Kidney (tissue), 14 donors: Measurements from ENCODE around the gene GLOD5. TPM values are rescaled to one million over a fixed set of nuclear protein-coding genes. Genes with fewer than 3 reads are reported as not detected.
"Not testable (repeated sequence)": the region's sequence is repeated elsewhere in the genome, so short reads cannot be mapped to it uniquely, and the experiment has no call there.

Source experiments
- DNase-seq, 5 donors: peaks; one replicate each; pipeline ENCODE4 v3.0.0-alpha.2; 2013 to 2020
- FAIRE-seq: peaks from 2 replicates; lab custom pipeline; 2012; peaks lifted over from hg19 to GRCh38; lab: Jason Lieb, UNC
- H3K27ac ChIP-seq, 2 donors: one replicate each; pipeline ENCODE4 v1.7.0; 2013; ENCODE audit warnings: low read depth in 2 of 2, low read length in 2 of 2, inconsistent platforms in 1 of 2
- H3K27me3 ChIP-seq: one replicate; pipeline ENCODE4 v1.7.1; 2013; ENCODE audit warnings: low read length, inconsistent platforms; ENCODE audit not compliant: control insufficient read depth, insufficient read depth
- H3K36me3 ChIP-seq, 3 donors: one replicate each; pipeline versions ENCODE4 v1.7.0 to v1.7.1; 2013; ENCODE audit warnings: low read length in 3 of 3, control low read depth in 1 of 3, inconsistent platforms in 1 of 3; ENCODE audit not compliant: insufficient read depth in 3 of 3, control insufficient read depth in 2 of 3
- H3K4me1 ChIP-seq, 3 donors: one replicate each; pipeline versions ENCODE4 v1.7.0 to v1.7.1; 2013; ENCODE audit warnings: low read length in 3 of 3, inconsistent platforms in 1 of 3, low read depth in 1 of 3; ENCODE audit not compliant: control insufficient read depth in 2 of 3, insufficient read depth in 2 of 3
- H3K4me3 ChIP-seq, 3 donors: one replicate each; pipeline versions ENCODE4 v1.7.0 to v1.8.1; 2013; ENCODE audit warnings: low read length in 3 of 3, control low read depth in 1 of 3, inconsistent platforms in 1 of 3
- H3K9ac ChIP-seq, 3 donors: one replicate each; pipeline versions ENCODE4 v1.7.0 to v1.7.1; 2013; ENCODE audit warnings: low read length in 3 of 3, control low read depth in 1 of 3, inconsistent platforms in 1 of 3
- H3K9me3 ChIP-seq, 3 donors: one replicate each; pipeline versions ENCODE4 v1.7.0 to v1.7.1; 2013; ENCODE audit warnings: low read length in 3 of 3, control low read depth in 1 of 3, inconsistent platforms in 1 of 3; ENCODE audit not compliant: control insufficient read depth in 2 of 3, insufficient read depth in 1 of 3
- intact Hi-C: fragments of 100-400 bp; cut with DNase I; formaldehyde crosslinking; loops from one replicate; pipeline ENCODE4 v1.11.1; 2022
- polyA plus RNA-seq: library from polyadenylated mRNA; stranded (reverse); fragments of 350-450 nt; fragmentation: Illumina TruSeq; extraction: RNeasy Lipid Tissue Mini Kit (QIAGEN cat#74804); gene quantifications from one replicate; pipeline ENCODE4 v1.2.3, GENCODE V29; 2014; ENCODE audit warnings: low read depth, low replicate concordance; ENCODE audit not compliant: insufficient read depth
- total RNA-seq: library from RNA; stranded (reverse); fragmentation: NEBNext Ultra II Directional; extraction: Animal tissue kit (Norgen Biotek cat#: 25700); gene quantifications from one replicate; pipeline ENCODE4 v1.2.1, GENCODE V29; 2021
- TF ChIP-seq, protein P1 (sequence below): IDR thresholded peaks from 3 replicates; pipeline ENCODE4 v1.5.1; 2012; ENCODE audit warnings: mild to moderate bottlenecking, moderate library complexity, borderline replicate concordance; ENCODE audit not compliant: insufficient read depth; ENCODE audit errors: extremely low read depth
- donor health status: control.
- donor health status: control.
- donor health status: control.
- donor health status: control.
- donor health status: control.
- donor health status: DM: yes; HTN: yes; CAD: no.
- donor health status: Normal renal cell carcinoma (clear cell type).

GLOD5 gene
- total and polyA plus RNA-seq, 2 donors from 2014 or later = 0.94 to 12.6 TPM

DNA sequence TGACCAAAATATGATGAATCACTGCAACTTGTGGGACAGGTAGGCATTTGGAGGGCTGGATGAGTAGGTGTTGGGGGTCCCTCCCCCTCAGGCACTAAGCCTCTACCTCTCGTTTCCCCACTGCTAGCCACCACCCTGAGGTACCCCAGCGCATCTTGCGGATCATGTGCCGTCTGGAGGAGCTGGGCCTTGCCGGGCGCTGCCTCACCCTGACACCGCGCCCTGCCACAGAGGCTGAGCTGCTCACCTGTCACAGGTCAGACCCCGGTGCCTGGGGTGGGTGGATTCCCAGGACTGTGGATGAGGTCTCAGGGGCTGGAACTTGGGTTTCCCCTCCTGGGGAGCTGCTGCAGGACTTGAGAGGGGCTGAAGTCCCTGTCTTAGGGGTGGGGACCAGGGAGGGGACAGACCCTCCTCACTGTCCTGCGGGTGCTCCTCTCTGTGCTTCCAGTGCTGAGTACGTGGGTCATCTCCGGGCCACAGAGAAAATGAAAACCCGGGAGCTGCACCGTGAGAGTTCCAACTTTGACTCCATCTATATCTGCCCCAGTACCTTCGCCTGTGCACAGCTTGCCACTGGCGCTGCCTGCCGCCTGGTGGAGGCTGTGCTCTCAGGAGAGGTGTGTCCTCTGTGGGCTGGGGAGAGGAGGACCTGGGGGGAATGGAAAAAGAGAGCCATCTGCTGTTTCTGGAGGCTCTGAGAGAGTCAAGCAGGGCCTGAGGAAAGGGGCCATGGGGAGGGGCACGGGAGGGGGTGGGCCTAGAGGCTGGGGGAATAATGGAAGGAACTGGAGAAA is 54.7 kb downstream of the GLOD5 start:
- DNase-seq (peak in 1 of 5 donors; percentile 59), FAIRE-seq (no peak)
- intact Hi-C loops = no loop called here
- Histone ChIP-seq H3K27me3 (no peaks in the 10 kb centered on the region), H3K4me1 (no peaks in the 10 kb centered on the region), H3K9ac (no peak overlapping the region), H3K36me3 (peaks cover 0 to 12% (median 8%) of the 10 kb centered on the region in 3 donors), H3K9me3 (no peaks in the 10 kb centered on the region), H3K27ac (no peak overlapping the region), H3K4me3 (no peak overlapping the region)
- TF ChIP-seq, protein P1, sequence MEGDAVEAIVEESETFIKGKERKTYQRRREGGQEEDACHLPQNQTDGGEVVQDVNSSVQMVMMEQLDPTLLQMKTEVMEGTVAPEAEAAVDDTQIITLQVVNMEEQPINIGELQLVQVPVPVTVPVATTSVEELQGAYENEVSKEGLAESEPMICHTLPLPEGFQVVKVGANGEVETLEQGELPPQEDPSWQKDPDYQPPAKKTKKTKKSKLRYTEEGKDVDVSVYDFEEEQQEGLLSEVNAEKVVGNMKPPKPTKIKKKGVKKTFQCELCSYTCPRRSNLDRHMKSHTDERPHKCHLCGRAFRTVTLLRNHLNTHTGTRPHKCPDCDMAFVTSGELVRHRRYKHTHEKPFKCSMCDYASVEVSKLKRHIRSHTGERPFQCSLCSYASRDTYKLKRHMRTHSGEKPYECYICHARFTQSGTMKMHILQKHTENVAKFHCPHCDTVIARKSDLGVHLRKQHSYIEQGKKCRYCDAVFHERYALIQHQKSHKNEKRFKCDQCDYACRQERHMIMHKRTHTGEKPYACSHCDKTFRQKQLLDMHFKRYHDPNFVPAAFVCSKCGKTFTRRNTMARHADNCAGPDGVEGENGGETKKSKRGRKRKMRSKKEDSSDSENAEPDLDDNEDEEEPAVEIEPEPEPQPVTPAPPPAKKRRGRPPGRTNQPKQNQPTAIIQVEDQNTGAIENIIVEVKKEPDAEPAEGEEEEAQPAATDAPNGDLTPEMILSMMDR = no peak

DNA sequence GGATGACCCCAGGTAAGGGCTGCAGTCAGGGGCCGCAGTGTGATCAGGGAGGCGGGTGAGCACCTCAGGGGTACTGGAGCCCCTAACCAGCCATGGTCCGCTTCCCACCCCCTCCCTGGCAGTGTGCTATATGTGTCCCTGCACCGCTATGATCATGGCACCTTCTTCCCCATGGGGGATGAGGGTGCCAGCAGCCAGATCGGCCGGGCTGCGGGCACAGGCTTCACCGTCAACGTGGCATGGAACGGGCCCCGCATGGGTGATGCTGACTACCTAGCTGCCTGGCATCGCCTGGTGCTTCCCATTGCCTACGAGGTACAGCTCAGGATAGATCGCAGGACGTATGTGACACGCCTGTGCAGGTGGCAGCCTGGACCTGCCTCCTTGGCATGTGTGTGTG is 56.6 kb downstream of the GLOD5 start:
- Histone ChIP-seq H3K9ac (no peak overlapping the region), H3K27me3 (no peaks in the 10 kb centered on the region), H3K4me1 (no peaks in the 10 kb centered on the region), H3K9me3 (no peaks in the 10 kb centered on the region), H3K4me3 (no peak overlapping the region), H3K36me3 (peaks cover 0 to 18% (median 12%) of the 10 kb centered on the region in 3 donors), H3K27ac (no peak overlapping the region)
- intact Hi-C loops = no loop called here
- FAIRE-seq = no peak
- TF ChIP-seq, protein P1 = no peak
- DNase-seq = no peak

DNA sequence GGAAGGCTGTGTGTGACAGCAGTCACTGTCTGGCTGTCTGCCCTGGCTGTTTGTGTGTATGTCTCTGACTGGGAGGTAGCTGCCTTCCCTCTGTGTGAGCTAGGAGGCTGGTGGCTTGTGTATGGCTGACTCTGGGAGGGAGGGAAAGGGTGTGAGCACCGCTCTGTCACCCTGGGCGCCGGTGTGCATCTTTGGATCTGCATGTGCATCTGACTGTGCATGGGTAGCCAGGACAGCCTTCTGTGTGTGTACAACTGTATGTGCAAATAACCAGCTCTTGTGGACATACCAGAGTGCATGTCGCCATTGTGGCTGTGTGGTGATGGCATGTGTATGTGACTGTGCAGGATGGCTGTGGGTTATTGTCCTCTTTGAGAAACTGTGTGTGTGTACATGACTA is 57.3 kb downstream of the GLOD5 start:
- Histone ChIP-seq H3K4me1 (no peaks in the 10 kb centered on the region), H3K27ac (no peak overlapping the region), H3K27me3 (no peaks in the 10 kb centered on the region), H3K36me3 (peaks cover 0 to 21% (median 16%) of the 10 kb centered on the region in 3 donors), H3K9me3 (no peaks in the 10 kb centered on the region), H3K9ac (no peak overlapping the region), H3K4me3 (no peak overlapping the region)
- no peak for DNase-seq
- TF ChIP-seq, protein P1 = no peak
- intact Hi-C loops = no loop called here
- no peak for FAIRE-seq

DNA sequence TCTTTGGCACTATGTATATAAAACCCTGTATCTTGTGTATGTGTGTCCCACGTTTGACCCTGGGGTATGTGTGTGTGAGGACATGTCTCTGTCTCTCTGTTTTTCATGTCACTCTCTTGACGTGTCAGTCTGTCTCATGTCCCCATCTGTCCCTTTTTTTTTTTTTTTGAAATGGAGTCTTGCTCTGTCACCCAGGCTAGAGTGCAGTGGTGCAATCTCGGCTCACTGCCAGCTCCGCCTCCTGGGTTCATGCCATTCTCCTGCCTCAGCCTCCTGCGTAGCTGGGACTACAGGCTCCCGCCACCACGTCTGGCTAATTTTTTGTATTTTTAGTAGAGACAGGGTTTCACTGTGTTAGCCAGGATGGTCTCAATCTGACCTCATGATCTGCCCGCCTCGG is 57.8 kb downstream of the GLOD5 start:
- H3K9me3 ChIP-seq, intact Hi-C loops, H3K4me3 ChIP-seq, H3K4me1 ChIP-seq, H3K27ac ChIP-seq, FAIRE-seq, H3K27me3 ChIP-seq, DNase-seq, H3K9ac ChIP-seq: not testable (repeated sequence)
- H3K36me3 ChIP-seq = peaks cover 0 to 19% (median 19%) of the 10 kb centered on the region in 3 donors
